Activated CD4-positive, alpha-beta T cell treated with anti-CD3 and anti-CD28 coated beads for 48 hours (primary cell): Measurements from ENCODE around the gene SLF1.

Experiments used
- DNase-seq: peaks from one replicate; pipeline ENCODE4 v3.0.0-alpha.2; 2020

Gene SLF1

GRCh38 chr5:94667937-94668336 lies 49.5 kb downstream of the SLF1 start:
- no peak for DNase-seq

DNA sequence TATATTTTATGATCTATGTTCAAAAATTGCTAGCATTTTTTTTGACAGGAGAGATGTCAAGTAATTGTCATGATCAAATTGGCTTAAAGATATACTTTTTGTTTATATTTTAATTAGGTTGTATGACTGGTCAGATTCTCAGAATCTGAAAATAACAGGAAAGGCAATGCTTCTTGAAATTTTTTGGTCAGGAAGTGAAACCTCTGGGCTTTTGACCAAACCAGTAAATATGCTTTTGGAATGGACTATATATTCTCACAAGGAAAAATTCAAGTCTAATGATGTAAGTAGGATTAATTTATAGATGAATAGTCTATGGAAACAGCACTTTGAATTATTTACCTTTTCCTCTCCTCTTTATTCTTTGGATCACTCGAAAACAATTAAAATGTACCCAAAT lies 52.3 kb downstream of the SLF1 start:
- no peak for DNase-seq

- DNase-seq, result no peak
Measured at GRCh38 chr5:94672746-94673145, 54.3 kb downstream of the SLF1 start.

- no peak for DNase-seq
Measured at GRCh38 chr5:94674490-94675382, 56.3 kb downstream of the SLF1 start.

- DNase-seq, result no peak
Measured at GRCh38 chr5:94675965-94676618, 57.6 kb downstream of the SLF1 start.

DNA sequence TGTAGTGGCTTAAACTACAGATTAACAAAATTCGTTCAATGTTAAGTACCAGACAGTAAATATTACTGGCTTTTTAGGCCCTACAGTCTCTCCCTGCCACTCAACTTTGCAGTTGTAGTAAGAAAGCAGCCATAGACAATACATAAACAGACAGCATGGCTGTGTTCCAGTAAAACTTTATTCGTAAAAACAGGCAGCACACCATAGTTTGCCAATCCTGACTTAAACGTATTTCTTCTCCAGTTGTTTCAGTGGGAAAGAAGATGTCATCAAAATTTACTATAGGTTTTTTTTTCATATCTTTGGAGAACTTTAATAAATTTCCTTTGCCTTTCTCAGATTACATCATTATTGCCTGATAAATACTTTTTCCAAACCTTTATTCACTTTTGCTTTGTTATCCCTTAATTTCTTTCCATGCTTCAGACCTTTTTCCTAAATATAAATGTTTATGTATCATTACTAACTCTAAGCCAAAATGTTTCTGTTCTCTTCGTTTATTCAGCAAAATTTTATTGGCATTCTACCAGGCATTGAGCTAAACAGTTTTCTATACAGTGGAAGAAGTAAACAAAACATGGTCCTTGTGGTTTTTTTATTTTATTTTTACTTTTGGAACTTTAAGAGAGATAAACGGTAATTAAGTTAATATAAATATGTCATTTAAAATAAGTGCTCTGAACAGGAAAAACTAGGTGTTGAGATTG lies 64.5 kb downstream of the SLF1 start:
- no peak for DNase-seq

DNA sequence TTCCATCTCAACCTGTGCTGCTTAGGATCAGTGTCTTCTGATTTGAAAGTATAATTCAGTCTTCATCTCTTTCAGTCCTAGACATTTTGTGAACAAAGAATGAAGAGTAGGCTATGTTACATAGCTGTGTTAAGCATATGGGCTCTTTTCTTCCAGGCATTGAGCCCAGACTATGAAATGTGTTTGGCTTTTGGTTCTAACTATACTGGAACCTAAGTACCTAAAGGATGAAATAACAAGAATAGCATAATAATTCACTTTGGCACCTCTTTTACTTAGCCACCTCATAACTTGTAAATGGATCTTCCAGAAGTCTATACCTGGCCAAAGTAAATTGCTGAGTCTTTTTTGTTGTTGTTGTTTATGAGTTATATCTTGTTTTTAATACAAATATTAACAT lies 71.4 kb downstream of the SLF1 start:
- no peak for DNase-seq

- DNase-seq, result no peak
Measured at GRCh38 chr5:94690778-94691177, 72.3 kb downstream of the SLF1 start.

GRCh38 chr5:94691291-94691690 lies 72.8 kb downstream of the SLF1 start:
- DNase-seq, result no peak

GRCh38 chr5:94691949-94692348 lies 73.5 kb downstream of the SLF1 start:
- DNase-seq, result no peak

DNA sequence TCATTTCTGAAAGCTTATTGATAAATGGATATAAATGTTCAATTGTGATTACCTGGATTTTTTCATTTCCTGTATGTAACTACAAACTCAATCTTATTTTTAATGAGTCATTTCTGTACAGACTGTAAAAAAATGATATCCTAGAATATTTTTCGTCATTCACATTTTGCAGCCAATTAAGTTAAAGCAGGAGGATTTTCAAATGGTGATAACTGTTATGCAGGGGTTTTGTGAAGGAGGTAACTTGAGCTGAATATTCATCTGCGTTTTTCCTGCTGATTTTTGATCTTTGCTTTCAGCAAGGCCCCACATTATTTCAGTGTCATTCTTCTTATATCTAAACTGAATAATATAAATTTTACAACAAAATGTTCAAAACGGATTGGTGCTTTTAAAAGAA lies 74.1 kb downstream of the SLF1 start:
- no peak for DNase-seq

DNA sequence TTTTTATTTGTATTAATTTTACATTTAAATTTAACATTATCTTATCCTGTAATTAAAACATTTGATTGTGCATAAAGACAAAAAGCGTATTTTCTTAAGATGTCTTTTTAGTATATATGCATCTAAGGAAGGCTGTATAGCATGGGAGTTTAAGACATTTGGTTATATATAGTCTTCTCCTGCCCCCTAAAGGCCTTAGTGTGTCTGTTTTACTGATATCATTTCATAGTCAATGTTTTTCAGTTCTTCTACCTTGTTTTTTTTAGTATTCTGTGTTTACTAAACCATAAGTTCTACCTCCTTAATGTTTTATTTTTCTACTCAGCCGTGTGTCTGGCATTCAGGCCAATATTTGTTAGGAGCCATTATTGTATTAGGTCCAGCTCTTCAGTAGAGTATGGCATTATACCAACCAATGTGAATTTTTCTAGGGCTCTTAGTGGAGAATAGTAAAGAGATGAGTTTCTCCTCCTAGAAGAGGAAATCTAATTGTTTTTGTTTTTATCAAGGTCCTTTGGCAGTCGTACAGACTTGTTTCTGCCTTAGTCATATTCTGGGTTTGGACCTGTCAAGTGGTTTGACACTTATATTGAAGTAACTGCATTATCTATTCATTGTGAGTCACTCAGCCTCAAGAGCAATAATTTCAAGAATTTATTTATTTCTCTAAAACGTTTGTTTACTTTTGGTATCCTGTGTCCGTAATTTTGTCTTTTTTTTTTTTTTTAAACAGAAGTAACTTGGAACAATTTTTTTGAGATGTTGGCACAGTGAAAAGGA lies 74.8 kb downstream of the SLF1 start:
- no peak for DNase-seq

DNA sequence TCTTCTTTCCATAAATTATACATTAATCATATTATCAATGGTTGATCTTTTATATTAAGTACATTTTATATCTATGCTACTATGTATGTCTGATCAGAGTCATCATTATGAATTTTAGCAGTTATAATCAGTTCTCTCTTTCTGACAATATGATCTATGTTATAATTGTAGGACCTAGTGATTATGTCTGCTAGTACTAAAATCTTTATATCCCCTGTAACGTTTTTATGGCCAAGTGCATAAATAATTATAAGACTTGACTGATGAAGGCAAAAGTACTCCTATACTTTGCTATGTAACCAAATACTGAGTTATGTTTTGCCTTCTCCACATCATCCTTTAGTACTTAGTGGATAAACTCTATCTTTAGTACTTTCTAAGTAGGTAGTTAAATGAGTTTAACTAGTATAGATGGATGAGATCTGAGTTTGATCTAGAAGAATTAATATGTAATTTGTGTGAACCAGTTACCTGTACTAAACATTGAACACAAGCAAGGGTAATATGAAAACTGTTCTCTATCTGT lies 75.4 kb downstream of the SLF1 start:
- DNase-seq, result no peak

DNA sequence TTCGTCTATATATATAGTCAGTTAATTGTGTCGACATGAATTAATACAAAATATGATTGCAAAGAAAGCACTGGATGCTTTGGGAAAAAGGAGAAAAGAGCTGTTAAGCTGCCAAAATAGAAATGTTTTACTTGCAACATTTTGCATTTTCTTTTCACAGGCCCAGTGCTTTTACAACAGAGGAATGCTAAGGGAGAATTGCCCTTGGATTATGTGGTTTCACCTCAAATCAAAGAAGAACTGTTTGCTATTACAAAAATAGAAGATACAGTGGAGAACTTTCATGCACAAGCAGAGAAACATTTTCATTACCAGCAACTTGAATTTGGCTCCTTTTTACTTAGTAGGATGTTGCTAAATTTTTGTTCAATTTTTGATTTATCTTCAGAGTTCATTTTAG lies 76.2 kb downstream of the SLF1 start:
- no peak for DNase-seq

- DNase-seq, result no peak
Measured at GRCh38 chr5:94698197-94698596, 79.7 kb downstream of the SLF1 start.

DNA sequence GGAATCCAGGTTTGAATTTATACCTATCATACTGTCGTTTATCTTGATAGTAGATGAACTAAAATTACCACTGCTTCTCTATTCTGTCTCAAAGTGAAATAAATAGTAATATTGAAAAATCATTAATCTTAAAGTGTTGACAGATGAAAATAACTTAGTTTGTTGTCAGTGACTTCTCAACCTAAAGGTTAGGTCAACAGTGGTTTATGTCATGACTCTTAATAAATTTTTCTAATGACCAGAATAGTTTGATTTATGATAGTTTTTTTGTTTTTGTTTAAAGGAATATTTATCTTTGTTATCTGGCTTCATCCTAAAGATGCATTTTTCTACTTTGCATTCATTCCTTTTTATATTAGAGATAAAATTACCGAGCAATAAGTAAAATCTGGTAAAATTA lies 81.1 kb downstream of the SLF1 start:
- DNase-seq, result no peak

DNA sequence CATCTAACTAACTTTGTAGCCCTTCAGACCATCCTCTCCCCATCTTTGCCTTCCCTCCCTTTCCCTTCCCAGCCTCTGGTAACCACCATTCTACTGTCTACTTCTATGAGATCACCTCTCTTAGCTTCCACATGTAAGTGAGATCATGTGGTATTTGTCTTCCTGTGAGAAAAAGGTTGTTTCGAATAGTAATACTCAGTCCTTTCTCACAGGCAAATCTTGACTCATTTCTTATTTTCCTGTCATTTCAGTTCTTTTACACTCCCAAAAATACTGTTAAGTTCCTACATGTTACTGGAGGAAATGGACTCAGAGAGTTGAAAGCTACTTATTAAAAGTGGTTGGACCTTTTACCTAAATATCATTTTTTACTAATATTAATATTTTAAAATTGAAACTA lies 82.1 kb downstream of the SLF1 start:
- DNase-seq, result no peak

DNA sequence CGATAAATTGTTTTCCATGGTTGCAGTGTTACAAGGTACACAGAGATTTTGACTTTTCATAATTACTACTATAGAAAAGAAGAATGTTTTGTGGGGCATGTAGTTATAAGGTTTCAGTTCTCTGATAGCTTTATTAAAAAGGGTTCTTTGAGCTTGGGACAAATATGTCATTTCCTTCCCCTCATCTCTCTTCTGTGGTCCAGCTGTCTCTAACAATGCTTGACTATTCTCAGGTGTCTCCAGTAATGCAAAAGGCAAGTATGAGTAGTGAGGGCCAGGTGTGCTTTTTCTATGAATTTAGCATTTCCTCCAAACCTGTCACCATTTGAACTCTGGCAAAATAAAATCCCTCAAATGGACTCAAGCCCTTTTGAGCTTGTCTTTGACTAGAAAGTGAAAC lies 84.3 kb downstream of the SLF1 start:
- no peak for DNase-seq

GRCh38 chr5:94705427-94705826 lies 87.0 kb downstream of the SLF1 start:
- no peak for DNase-seq

DNA sequence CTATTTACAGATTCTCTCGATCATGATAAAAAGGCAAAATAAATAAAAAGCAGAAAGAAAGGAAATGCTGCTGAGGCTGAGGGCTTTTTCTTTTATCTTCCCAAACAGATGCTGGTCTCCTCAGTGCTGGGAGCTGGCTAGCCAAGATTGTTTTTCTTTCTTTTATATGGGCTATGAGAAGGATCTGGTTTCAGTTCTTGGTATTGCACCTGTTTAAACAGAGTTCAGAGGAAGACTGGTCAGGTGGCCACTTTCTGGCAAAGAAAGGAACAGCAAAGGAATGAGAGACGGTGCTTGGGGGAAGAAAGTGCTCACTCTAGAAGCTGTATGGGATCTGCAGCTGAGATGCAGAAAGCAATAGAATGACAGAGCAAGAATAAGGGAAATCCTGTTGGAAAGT lies 88.9 kb downstream of the SLF1 start:
- no peak for DNase-seq

- no peak for DNase-seq
Measured at GRCh38 chr5:94709277-94709676, 90.8 kb downstream of the SLF1 start.

DNA sequence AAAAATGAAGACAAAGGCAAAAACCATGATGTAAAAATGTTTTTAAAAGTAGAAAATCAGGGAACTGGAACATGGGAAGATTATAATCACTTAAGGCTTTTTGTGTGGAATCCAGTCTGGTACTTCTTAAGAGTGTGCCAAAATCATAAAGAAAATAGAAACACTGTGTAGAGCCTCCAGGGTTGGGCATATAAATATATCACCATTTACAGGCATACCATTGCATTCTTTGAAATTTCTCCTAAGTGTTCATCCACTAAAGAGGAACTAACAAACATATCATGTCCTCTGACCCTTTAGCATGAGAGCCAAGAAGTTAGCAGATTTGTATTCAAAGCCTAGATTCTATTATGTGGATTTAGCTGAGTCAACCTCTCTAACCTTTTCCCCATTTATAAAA lies 93.3 kb downstream of the SLF1 start:
- DNase-seq, result no peak

DNA sequence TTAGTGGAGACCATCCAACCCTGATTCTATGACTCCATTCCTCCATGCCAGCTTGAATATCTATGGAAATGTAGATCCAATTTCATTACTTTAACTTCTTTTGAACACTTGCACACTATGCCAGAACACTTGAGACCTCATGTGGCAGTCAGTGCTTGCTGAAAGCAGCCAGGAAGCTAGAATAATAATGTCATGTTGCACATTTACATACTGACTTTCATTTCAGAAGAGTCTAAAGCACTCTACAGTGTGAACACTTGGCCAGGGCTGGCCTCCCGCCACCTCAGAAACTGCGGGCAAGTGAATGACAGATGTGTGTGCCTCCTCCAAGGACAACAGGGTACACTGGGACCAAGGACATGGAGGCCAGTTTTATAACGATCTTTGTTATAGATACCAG lies 97.3 kb downstream of the SLF1 start:
- DNase-seq, result no peak
